ENCODE results near the gene VWF. TPM values are rescaled to one million over a fixed set of nuclear protein-coding genes. Genes with fewer than 3 reads are reported as not detected.

VWF gene
- total and polyA plus RNA-seq, 2 of the 13 experiments (the other 11 are each of a cell fraction or from before 2014, with no cell fraction given), result 0.20 to 0.25 TPM

GRCh38 chr12:5988088-5988487 lies 136.4 kb downstream of the VWF start:
- Histone ChIP-seq H3K27me3 (ENCODE audit: control insufficient read depth in 1 of 2, insufficient read depth in 2 of 2, low read length in 2 of 2) (no peaks in the 10 kb centered on the region), H3K27ac (ENCODE audit: extremely low read length, insufficient read depth, low read length) (no peak overlapping the region), H3K4me2 (ENCODE audit: low read depth, low read length) (no peak overlapping the region), H2AFZ (ENCODE audit: low read length) (no peak overlapping the region), H3K79me2 (ENCODE audit: insufficient read depth, low read length) (no peaks in the 10 kb centered on the region), H3K36me3 (replicated peaks in 1 of 2; ENCODE audit: control insufficient read depth in 1 of 2, insufficient read depth in 2 of 2, low read length in 2 of 2) (no peaks in the 10 kb centered on the region), H3K9ac (ENCODE audit: insufficient read depth, low read depth, low read length) (no peak overlapping the region), H3K4me1 (ENCODE audit: insufficient read depth, low read length) (peaks cover 13% of the 10 kb centered on the region), H3K9me3 (ENCODE audit: low read length) (no peaks in the 10 kb centered on the region), H4K20me1 (ENCODE audit: insufficient read depth, low read length) (no peaks in the 10 kb centered on the region), H3K4me3 (replicated peaks in 1 of 3; ENCODE audit: insufficient read depth in 1 of 3, low read depth in 2 of 3, low read length in 3 of 3) (no peak overlapping the region)
- no peak for ATAC-seq
- intact Hi-C loops (cut with micrococcal nuclease; ENCODE audit: unreplicated experiment), result loop anchor here (1.0 to 10.0 kb wide), 2 partner anchors 50 to 297 kb away; no protein-coding TSS in a partner anchor
- in situ Hi-C loops (cut with HindIII; ENCODE audit: extremely low pct_ligation_motif_present, low pct_unique_long_range_greater_than_20kb), result loop anchor here (5.0 to 10.0 kb wide), 2 partner anchors 49 to 297 kb away; no protein-coding TSS in a partner anchor
- ChIA-PET POLR2A (no interaction called here), CTCF (ENCODE audit: low intra/inter-chr PET ratio, low total read pairs) (interaction anchor here (1.2 to 5.6 kb wide), 3 partner anchors 22 to 297 kb away, joined by 4 to 141 read pairs (median 9); no protein-coding TSS in a partner anchor)
- no peak for FAIRE-seq
- WGBS (ENCODE audit: low lambda C conversion rate), result 32% methylated on average over 10 of the region's 10 CpGs
- no peak for DNase-seq (ENCODE audit: low spot score)
- no peak for TF ChIP-seq IRF9 (CRISPR knock-in tag; IDR thresholded peaks at IDR 0.05; ENCODE audit: borderline replicate concordance)
- no peak for TF ChIP-seq ZNF432 (CRISPR knock-in tag; IDR thresholded peaks at IDR 0.05; ENCODE audit: borderline replicate concordance)
- TF ChIP-seq ZNF20 (CRISPR knock-in tag; IDR thresholded peaks at IDR 0.05), result no peak
- no peak for TF ChIP-seq ZNF878 (CRISPR knock-in tag; IDR thresholded peaks at IDR 0.05)
- no peak for TF ChIP-seq ZNF335 (CRISPR knock-in tag; IDR thresholded peaks at IDR 0.05)
- no peak for TF ChIP-seq TBP (CRISPR knock-in tag; IDR thresholded peaks at IDR 0.05)
- no peak for TF ChIP-seq ZNF230 (CRISPR knock-in tag; IDR thresholded peaks at IDR 0.05)
- TF ChIP-seq CAMTA2 (CRISPR knock-in tag; IDR thresholded peaks at IDR 0.05; ENCODE audit: borderline replicate concordance), result no peak
- no TSS peak for BruUV-seq (replicated peaks)

All from HepG2 (cell line).